GM18502 (cell line): Measurements from ENCODE around the gene EVA1A.

ENCODE experiments used
- ATAC-seq: cut with Tn5 transposase; IDR thresholded peaks from one replicate; pipeline ENCODE4 v1.9.1; 2021; ENCODE audit warnings: mild to moderate bottlenecking; ENCODE audit not compliant: unreplicated experiment, poor library complexity

EVA1A gene

DNA sequence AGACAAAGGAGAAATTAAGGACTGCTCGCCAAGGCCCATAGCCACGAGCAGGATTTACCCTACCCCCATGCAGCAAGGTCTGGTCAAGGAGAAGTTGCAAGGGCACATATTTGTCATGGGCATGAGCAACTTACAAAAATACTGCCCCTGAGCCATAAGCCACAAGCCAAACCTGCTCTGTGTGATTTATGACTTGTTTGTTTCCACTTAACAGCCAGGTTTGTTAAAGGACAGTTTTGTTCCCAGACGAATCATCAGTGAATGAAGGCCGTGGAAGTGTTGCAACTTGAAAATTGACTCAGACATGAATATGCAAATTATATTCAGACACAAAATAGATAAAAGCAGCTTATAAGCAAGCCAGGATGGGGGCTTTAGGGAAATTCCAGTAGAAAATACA is 31.3 kb upstream of the EVA1A start:
- ATAC-seq: no peak

DNA sequence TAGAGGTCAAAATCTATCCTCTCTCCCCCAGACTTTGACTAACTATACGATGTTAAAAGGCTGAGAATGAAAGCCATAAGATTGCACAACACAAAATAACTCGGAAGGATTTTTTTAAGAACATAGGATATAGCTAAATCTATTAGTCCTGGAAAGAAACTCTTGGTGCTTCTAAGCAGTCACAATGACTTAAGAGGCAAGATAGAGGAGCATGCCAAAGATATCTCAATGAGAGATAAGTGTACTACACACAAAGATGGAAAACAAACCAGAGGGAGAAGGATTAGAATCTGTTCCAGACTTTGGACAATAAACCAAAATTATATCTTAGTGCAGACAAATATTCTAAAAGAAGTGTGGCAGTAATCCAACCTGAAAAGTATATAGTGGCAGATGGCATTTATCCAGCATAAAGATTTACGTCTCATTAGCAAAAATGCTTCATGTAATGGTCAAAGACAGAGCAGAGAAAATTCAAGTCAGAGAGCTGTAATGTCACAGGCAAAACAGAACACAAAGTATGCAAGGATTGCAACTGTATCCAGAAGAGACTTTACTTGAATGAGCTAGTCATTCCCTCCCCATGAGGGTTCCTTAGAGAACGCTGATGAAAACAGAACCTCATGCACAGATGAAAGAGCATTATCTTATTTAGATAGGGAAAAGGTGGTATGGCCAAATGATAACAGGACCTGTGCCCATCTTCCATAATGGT is 28.8 kb upstream of the EVA1A start:
- no peak for ATAC-seq

DNA sequence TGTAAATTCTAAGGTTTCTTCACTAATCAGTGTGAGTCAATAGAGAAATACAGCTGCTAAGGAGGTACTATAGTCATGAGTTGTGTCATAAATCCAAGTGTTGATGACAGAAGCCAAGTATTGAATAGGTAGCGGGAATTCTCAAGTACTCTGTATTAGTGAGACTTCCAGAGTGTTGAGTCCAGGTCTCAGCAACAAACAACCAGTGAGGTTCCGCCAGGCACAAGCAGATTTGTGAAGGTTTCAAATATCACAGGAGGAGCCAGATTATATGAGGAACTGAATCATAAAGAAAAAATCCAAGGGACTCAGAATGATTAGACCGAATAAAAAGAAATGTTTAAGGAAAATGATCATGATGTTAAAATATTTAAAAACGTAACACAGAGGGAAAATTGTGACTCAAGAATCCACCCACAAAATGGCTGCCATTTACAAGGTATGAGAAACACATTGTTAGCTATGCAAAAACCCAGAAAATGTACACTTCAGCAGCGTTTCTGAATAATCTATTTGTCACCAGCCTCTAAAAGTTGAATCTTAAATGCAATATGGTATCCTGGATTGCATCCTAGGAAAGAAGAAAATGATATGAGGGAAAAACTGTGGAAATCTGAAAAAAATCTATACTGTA is 27.3 kb upstream of the EVA1A start:
- no peak for ATAC-seq

DNA sequence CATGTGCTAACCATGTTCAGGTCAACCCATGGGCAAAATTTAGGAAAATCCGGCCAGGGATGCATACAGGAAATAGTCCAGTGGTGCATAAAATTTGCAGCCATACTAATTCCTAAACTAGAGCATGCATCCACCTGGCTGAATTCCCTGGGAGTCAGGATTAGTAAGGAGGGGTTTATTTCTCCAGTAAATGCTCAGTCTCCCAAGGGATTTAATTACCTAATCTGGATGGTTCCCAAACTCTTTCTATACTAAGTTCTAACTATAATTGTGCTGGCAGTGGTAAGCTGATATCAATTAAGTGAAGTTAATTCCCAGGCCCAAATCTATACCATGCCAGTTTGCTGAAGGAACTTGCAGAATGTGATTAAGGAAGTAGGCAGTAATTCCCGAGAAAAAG is 26.2 kb upstream of the EVA1A start:
- no peak for ATAC-seq

DNA sequence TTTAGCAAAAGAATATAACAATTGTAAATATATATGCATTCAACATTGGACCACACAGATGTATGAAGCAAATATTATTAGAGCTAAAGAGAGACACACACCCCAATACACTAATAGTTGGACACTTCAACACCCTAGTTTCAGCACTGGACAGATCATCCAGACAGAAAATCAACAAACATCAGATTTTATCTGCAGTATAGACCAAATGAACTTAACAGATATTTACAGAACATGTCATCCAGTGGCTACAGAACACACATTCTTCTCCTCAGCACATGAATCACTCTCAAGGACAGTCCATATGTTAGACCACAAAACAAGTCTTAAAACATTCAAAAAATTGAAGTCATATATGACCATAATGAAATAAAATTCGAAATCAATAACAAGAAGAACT is 22.1 kb upstream of the EVA1A start:
- no peak for ATAC-seq

DNA sequence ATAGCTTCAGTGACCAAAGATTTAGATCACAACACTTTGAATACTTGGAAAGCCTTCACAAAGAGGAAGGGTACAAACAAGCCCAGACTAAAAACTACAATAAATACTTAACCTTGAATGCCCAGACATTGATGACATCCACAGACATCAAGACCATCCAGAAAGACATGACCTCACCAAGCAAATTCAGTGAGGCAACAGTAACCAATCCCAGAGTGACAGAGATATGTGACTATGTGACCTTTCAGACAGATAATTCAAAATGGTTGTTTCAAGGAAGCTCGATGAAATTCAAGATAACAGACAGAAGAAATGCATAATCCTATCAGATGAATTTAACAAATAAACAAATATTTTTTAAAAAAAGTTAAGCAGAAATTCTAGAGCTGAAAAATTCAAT is 19.9 kb upstream of the EVA1A start:
- ATAC-seq: no peak

DNA sequence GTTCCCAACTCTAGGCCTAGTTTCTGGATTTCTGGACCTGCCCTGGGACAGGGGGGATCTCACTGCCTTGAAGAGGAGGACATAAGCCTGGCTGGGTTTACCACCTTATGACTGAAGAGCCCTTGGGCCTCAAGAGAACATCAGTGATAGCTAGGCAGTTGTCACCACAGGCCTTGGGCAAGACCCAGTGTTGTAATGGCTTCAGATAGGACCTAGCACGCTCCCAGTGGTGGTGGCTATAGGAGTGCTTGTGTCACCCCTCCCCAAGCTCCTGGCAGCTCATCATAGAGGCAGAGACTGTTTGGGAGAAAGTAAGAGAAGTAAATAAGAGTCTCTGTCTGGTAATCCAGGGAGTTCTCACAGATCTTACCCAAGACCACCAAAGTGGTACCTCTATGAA is 19.4 kb upstream of the EVA1A start:
- ATAC-seq: no peak

DNA sequence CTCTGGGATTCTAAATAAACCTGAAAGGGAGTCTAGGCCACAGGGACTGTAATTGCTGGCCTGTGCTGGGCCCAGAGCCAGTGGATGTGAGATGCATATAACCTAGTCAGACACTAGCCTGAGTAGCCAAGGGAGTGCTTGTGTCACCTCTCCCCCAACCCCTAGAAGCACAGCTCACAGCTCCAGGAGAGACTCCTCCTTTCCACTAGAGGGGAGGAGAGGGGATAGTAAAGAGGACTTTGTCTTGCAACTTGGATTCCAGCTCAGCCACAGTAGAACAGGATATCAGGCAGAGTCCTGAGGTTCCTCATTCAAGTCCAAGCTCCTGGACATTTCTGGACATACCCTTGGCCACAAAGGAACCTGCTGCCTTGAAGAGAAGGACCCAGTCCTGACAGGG is 18.4 kb upstream of the EVA1A start:
- ATAC-seq: no peak

DNA sequence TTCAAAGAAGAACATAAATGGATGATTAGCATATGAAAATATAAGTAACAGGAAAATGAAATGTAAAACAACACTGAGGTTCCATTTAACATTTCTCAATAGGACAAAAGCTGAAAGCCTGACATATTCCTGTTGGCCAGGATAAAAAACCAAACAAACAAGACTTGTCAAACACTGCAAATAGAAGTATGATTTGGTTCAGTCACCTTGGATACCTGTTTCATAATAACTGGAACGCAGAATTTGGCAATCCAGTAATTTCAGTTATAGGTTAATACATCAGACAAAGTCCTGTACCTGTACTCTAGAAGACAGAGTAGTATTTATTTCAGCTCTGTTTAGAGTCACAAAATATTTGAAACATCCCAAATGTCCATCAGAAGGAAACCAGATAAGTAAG is 16.5 kb upstream of the EVA1A start:
- ATAC-seq: no peak

DNA sequence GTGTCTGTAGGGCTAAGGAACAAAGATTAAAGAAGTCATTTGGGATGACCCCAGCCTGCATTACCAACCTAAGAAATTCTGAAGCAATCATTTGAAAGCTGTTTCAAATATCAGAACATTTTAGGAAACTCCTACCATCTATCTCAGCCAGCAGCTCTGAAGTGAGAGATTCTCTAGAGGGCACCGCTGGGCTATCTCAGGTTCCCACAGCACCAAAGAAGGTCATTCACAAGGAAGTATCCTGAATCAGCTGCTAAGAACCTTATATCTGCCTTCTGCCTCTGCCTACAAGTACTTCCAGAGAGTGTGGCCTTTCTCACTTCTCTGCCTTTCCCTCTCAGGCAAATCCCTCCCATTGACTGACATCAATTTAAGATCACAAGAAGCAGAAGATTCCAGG is 13.4 kb upstream of the EVA1A start:
- ATAC-seq: no peak

DNA sequence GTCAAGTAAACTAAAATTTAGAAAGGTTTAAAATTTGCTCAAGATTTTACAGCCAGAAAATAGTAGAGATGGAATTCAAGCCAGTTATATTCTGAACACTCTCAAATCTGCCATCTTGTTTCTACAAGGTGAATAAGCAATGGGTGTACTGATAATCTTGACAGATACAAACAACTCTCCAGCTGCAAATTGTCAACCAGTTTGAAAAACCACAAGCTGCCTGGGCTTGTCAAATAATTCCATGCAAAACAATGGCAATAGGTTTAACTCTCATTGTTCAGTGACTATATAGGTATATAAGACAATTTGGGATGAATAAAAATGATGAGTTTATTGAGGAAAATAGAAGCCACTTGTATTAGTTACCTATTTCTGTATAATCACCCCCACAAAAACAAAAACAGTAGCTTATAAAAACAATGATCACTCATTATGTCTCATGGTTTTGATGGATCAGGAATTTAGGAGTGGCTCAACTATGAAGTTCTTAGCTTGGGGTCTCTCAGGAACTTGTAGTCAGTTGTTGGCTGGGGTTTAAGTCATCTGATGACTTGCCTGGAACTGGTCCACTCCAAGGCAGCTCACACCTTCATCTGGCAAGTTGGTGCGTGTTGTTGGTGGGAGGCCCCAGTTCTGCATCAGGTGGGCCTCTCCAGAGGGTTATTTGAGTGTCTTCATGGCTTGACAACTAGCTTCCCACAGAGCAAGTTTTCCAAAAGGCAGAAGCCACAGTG is 12.6 kb upstream of the EVA1A start:
- ATAC-seq: no peak

DNA sequence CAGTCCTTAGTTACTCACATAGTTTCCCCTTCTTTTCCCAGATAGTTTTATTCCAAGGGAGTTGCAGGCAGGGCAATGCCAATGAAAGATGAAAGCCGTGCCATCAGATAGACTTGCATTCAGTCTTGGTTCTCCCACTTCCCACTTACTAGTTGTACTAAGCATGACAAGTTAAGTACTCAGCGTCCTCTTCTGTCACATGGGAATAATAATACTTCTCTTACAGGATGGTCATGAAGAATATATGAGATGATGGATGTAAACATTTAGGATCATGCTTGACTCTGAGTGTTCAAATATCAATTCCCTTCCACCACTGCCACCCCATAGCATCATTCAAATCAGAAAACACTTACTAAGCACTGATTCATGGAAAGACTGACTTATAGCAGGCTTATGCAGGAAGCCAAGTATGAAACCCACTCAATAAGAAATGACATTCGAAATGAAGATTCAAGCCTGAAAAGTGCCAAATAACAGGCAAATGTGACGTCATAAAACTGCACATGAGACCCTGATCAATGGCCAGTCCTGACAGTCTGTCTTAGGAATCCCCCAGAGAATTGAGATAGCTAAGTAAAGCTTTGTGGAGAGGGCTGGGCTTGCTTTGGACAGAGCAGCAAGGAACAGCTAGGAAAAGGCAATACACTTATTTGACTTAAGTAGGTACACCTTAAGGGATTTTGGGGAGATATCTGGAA is 11.1 kb upstream of the EVA1A start:
- no peak for ATAC-seq

DNA sequence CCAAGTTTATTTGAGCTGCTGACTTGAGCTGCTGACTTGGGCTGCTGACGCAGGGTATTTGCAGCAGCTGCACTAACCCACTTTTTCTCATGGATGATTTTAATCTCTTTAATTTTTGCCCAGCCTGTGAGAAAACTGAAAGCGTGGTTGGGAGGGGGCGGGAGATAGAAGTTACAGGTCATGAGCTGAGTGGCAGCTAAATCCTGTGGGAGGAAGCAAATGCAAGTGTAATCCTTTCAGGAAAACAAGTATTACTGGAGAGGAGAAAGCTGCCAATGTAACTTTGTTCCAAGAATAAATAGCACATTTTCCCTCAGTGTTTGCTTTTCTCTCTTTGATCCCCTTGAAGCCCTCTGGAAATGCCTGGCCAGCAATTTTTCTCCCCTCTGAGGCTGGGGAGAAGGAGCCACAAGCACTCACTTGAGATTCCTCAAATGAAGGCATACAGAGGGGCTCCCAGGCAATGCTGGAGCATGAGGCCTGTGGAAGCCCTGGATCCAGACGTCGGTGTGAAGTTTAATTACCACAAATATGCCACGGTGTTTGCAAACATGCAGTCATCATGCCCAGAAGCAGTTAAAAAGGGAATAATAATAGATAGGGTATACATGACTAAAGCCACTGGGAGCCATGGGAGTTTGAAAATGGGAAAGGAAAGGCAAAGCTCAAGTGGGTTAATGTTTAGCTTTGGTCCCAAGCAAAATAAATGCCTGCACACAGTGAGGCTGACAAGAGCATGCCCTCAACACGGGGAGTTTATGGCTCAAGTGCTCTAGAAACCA is 10.4 kb upstream of the EVA1A start:
- no peak for ATAC-seq

DNA sequence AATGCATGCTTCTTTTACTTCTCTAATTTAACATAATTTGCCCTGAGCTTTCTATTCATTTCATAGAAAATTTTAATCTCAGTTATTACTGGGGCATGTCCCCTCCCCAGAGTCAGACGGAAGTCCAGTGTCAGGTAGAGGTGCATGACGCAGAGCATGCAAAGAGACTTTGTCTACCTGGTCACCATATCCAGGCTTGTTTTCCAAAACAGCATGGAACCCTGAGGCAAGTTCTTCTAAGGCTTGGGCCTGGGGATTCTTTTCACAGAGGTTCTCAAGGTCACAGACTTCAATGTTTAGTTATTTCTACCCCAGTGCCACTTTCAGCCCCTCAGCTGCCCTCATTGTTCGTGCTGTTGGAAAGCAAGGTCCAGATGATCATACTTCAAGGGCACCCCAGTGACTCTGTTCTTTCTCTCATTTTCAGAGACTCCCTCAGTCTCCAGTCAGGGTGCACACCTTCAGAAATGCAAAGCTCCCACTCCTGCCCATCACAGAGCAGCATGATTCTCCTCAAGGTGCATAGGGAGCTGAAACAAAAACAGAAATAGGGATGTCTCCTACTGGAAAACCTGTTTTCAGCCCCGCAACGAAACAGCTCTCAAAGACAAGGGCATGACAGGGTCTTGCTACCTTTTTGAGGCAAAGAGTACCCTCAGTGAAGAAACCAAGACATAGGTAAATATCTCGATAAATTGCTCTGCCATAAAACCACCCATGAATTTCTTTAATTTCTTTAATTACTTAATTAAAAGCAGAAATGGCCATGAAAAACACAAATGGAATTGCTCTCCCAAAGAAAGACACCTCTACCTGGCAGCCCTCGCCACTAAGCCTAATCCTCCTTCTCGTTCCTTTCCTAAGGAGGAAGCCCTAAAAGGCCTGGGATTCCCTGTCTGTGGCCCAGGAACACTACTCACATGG is 9.5 kb upstream of the EVA1A start:
- ATAC-seq: no peak

DNA sequence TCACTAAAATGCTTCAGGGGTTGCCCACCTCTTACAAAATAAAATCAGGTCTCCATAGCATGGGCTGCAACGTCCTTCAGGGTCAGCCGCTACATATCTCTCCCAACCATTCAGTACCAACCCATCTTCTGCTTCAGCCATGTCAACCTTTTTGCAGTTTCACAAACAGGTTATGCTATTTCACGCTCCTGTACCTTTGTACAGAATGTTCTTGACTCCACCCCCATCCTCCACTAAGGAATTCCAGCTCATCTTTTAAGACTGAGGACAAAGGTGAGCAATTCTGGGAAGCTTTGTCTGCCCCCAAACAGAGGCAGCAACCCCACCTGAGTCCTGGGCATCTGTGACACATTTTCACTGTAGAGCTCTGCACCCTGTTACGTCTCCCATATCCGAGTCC is 8.8 kb upstream of the EVA1A start:
- no peak for ATAC-seq

DNA sequence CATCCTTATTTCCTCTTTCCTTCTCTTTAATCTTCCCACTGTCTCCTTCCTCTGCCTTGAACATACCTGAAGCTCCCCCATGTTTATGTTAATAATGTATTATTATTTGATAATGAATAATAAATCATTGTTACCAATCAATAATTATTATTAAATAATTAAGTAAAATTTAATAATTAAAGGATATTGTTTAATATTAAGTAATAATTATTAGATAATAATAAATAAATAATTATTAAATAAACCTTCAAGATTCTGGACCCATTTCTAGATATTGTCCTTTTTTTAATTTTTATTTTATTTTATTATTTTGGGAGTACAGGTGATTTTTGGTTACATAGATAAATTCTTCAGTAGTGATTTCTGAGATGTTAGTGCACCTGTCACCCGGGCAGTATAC is 7.4 kb upstream of the EVA1A start:
- ATAC-seq: no peak

DNA sequence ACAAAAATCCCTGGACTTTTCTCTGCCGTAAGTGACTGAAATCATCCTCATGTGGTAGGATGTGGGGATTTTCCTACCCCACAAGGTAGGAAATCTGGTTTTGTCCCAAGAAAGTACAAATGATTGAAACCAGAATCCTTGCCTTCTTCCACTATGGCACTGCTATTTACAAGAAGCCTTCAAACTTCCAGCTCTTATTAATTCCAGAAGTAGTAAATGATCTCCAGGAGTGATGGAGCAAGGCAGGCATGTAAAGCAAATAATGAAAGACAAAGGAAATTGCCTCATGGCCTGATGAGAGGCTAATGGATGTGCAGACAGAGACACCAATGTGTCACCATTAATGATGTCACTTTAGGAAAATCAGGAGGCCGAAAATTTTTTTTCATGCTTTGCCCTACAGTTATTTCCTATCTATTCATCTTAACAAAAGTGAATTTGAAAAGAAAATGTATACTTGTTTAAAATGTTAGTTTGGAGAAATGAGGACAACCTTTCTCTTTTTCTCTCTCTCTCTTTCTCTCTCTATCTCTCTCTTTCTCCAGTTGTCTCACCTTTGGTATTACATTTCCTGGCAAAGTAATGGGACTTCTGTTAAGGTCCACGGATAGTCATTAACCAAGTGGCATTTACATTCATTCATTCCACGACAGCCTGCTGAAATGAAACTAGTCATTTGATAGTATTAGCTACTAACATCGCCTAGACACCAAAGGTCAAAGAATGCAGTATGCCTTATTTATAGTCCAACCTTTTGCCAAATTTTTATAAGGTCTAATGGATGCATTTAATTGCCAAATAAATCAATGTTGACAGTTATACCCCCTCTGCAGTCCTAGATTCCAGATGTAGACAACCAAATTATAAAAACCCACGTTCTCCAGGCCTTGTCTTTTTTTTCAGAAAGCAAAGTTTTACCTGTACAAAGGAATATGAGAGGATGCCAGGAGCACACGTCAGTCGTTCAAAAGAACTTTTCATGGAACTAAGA is 5.0 kb upstream of the EVA1A start:
- no peak for ATAC-seq

DNA sequence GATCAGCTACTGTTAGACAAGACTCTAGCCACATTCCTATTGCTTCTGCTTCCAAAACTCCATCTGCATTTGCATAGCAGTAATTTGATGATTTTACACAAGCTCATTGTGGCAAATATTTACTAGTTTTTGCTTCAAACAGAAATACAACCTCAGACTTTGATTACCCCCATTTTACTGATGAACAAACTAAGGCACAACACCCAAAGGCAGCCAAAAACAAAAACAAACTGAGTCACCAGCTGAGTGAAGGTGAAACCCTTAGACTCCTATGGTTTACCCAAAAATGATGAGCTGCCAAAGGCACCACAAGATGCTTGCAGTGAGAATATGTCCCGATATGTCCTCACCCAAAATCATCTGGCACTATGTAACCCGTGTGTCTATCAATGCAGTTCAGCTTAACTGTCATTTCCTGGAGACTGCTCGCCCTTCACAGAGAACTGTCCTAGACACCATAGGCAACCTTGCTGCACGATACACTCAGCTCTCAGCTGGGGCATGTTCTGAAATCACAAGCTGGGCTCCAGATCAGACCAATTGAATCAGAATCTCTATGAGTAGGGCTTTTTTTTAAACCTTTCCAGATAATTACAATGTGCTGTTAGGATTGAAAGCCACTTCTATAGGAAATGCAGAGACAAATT is 4.1 kb upstream of the EVA1A start:
- ATAC-seq: no peak
